ENCODE results near the gene LEFTY1.
A peak's percentile ranks its signal among the peaks of the same experiment; 100 is the strongest.

The LEFTY1 gene

GRCh38 chr1:225915538-225915991 is 26.6 kb upstream of the LEFTY1 start:
- DNase-seq = peak; percentile 24

- no peak for DNase-seq
Measured at GRCh38 chr1:225914947-225915346, 26.0 kb upstream of the LEFTY1 start.

- DNase-seq = no peak
Measured at GRCh38 chr1:225914391-225914790, 25.4 kb upstream of the LEFTY1 start.

GRCh38 chr1:225911191-225912130 is 22.5 kb upstream of the LEFTY1 start:
- DNase-seq = peak; percentile 42

GRCh38 chr1:225909477-225909876 is 20.5 kb upstream of the LEFTY1 start:
- no peak for DNase-seq

GRCh38 chr1:225908773-225909172 is 19.8 kb upstream of the LEFTY1 start:
- no peak for DNase-seq

GRCh38 chr1:225908013-225908640 is 19.2 kb upstream of the LEFTY1 start:
- no peak for DNase-seq

- DNase-seq = no peak
Measured at GRCh38 chr1:225907341-225907740, 18.4 kb upstream of the LEFTY1 start.

- no peak for DNase-seq
Measured at GRCh38 chr1:225906467-225906866, 17.5 kb upstream of the LEFTY1 start.

- DNase-seq = no peak
Measured at GRCh38 chr1:225903623-225904022, 14.7 kb upstream of the LEFTY1 start.

GRCh38 chr1:225899044-225899925 is 10.3 kb upstream of the LEFTY1 start:
- no peak for DNase-seq

- DNase-seq = no peak
Measured at GRCh38 chr1:225897595-225898514, 8.9 kb upstream of the LEFTY1 start.

GRCh38 chr1:225896937-225897549 is 8.1 kb upstream of the LEFTY1 start:
- no peak for DNase-seq

- DNase-seq = no peak
Measured at GRCh38 chr1:225896494-225896893, 7.5 kb upstream of the LEFTY1 start.

- no peak for DNase-seq
Measured at GRCh38 chr1:225892307-225892706, 3.4 kb upstream of the LEFTY1 start.

- DNase-seq = no peak
Measured at GRCh38 chr1:225891229-225891972, 2.5 kb upstream of the LEFTY1 start.

- no peak for DNase-seq
Measured at GRCh38 chr1:225890346-225891228, 1.6 kb upstream of the LEFTY1 start.

GRCh38 chr1:225889743-225890142 is 797 bp upstream of the LEFTY1 start:
- DNase-seq = no peak

- no peak for DNase-seq
Measured at GRCh38 chr1:225888289-225888897, 553 bp downstream of the LEFTY1 start.
